Measurements from ENCODE around the gene CTSE.
"Not testable (repeated sequence)": the region's sequence is repeated elsewhere in the genome, so short reads cannot be mapped to it uniquely, and the experiment has no call there.

The CTSE gene

DNA sequence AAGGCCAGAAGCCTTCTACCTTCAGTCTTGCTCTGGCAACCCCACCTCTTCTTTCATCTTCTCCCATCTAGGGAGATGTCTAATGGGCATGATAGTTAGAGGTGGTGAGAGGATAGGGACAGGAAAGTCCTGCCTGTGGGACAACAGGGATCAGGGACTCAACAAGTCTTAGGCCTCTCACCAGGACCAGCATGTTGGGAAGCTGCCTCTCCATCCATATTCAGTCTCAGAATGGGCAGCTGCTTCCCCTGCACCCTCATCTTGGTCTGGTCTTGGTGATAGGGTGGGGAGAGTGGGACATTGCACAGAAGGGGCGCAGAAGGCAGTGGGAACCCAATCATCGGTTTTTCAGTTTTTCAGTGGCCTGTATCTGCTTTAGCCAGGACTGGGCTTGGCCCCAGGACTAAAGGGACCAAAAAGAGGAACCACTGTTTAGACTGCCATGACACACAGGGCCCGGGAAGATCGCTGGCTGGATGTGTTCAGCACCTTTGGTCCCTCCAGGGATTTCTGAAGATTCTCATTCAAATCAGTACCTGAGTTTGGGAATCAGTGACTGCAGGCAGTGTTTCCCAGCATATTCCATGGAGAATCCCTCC, 42.0 kb upstream of the CTSE start:
- H3K9me3 ChIP-seq, result no peaks in the 10 kb centered on the region
- no peak overlapping the region for H3K27ac ChIP-seq
- H3K4me1 ChIP-seq (ENCODE audit: control insufficient read depth in 1 of 2, insufficient read depth in 1 of 2, low read depth in 1 of 2, low read length in 1 of 2), result peaks cover 0 to 7% of the 10 kb centered on the region in 2 experiments
- no peaks in the 10 kb centered on the region for H3K36me3 ChIP-seq
- H3K4me3 ChIP-seq (ENCODE audit: low read depth in 1 of 2, low read length in 1 of 2), result no peak overlapping the region
- peaks cover 4% of the 10 kb centered on the region for H3K27me3 ChIP-seq
- TF ChIP-seq, protein P1, sequence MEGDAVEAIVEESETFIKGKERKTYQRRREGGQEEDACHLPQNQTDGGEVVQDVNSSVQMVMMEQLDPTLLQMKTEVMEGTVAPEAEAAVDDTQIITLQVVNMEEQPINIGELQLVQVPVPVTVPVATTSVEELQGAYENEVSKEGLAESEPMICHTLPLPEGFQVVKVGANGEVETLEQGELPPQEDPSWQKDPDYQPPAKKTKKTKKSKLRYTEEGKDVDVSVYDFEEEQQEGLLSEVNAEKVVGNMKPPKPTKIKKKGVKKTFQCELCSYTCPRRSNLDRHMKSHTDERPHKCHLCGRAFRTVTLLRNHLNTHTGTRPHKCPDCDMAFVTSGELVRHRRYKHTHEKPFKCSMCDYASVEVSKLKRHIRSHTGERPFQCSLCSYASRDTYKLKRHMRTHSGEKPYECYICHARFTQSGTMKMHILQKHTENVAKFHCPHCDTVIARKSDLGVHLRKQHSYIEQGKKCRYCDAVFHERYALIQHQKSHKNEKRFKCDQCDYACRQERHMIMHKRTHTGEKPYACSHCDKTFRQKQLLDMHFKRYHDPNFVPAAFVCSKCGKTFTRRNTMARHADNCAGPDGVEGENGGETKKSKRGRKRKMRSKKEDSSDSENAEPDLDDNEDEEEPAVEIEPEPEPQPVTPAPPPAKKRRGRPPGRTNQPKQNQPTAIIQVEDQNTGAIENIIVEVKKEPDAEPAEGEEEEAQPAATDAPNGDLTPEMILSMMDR (IDR thresholded peaks at IDR 0.05), result no peak

DNA sequence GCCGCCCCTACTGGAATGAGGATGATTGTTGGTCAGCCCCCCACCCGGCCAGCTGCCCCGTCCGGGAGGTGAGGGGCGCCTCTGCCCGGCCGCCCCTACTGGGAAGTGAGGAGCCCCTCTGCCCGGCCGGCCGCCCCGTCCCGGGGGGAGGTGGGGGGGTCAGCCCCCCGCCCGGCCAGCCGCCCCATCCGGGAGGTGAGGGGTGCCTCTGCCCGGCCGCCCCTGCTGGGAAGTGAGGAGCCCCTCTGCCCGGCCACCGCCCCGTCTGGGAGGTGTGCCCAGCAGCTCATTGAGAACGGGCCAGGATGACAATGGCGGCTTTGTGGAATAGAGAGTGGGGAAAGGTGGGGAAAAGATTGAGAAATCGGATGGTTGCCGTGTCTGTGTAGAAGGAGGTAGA, 40.8 kb upstream of the CTSE start:
- not testable (repeated sequence) for H3K9me3 ChIP-seq; H3K27ac ChIP-seq; H3K4me1 ChIP-seq (ENCODE audit: control insufficient read depth in 1 of 2, insufficient read depth in 1 of 2, low read depth in 1 of 2, low read length in 1 of 2); H3K4me3 ChIP-seq (ENCODE audit: low read depth in 1 of 2, low read length in 1 of 2); H3K27me3 ChIP-seq; H3K36me3 ChIP-seq

DNA sequence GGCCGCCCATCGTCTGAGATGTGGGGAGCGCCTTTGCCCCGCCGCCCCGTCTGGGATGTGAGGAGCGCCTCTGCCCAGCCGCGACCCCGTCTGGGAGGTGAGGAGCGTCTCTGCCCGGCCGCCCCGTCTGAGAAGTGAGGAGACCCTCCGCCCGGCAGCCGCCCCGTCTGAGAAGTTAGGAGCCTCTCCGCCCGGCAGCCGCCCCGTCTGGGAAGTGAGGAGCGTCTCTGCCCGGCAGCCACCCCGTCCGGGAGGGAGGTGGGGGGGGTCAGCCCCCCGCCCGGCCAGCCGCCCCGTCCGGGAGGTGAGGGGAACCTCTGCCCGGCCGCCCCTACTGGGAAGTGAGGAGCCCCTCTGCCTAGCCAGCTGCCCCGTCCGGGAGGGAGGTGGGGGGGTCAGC, 40.3 kb upstream of the CTSE start:
- not testable (repeated sequence) for H3K4me1 ChIP-seq (ENCODE audit: control insufficient read depth in 1 of 2, insufficient read depth in 1 of 2, low read depth in 1 of 2, low read length in 1 of 2); H3K9me3 ChIP-seq; H3K27me3 ChIP-seq; H3K27ac ChIP-seq; H3K4me3 ChIP-seq (ENCODE audit: low read depth in 1 of 2, low read length in 1 of 2); H3K36me3 ChIP-seq

DNA sequence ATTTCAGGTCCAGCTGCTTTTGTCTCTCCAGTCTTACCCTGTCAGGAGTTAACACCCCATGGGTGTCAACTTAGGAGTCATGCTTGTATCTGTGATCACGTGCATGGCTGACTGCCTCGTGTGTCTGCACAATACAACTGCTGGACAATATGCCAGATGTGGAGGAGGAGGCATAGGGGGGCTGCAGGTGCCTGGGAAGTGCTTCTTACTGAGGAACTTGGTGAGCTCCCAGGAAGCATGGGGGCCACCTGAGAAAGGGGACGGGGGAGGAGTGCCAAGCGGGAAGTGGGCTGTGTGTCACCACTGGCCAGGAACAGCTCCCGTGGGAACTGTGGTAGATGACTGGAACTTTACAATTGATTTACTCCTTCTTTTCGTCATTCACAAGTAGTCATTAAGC, 38.8 kb upstream of the CTSE start:
- H3K27ac ChIP-seq, result no peak overlapping the region
- no peak overlapping the region for H3K4me3 ChIP-seq (ENCODE audit: low read depth in 1 of 2, low read length in 1 of 2)
- TF ChIP-seq, protein P1 (IDR thresholded peaks at IDR 0.05), result no peak
- no peaks in the 10 kb centered on the region for H3K9me3 ChIP-seq
- no peaks in the 10 kb centered on the region for H3K27me3 ChIP-seq
- H3K4me1 ChIP-seq (ENCODE audit: control insufficient read depth in 1 of 2, insufficient read depth in 1 of 2, low read depth in 1 of 2, low read length in 1 of 2), result peaks cover 0 to under 1% of the 10 kb centered on the region in 2 experiments
- H3K36me3 ChIP-seq, result no peaks in the 10 kb centered on the region

DNA sequence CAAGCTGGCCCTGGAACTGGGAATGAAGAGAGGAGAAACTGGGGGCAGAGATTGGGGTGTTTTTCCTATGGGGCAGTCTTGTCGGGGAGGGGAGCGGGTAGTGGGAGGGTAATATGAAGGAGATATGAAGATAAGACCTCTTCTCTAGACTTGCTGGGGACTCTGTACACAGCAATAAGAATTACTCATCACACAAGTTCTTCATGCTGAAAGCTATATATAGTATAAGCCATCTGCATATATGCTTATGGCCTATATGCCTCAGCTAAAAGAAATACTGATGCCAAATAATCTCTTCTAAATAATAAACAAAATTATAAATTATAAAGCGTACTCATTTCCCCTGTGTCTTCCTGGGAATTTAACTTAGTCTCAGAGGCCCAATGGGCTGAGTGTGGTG, 37.1 kb upstream of the CTSE start:
- H3K36me3 ChIP-seq, result no peaks in the 10 kb centered on the region
- TF ChIP-seq, protein P1 (IDR thresholded peaks at IDR 0.05), result no peak

DNA sequence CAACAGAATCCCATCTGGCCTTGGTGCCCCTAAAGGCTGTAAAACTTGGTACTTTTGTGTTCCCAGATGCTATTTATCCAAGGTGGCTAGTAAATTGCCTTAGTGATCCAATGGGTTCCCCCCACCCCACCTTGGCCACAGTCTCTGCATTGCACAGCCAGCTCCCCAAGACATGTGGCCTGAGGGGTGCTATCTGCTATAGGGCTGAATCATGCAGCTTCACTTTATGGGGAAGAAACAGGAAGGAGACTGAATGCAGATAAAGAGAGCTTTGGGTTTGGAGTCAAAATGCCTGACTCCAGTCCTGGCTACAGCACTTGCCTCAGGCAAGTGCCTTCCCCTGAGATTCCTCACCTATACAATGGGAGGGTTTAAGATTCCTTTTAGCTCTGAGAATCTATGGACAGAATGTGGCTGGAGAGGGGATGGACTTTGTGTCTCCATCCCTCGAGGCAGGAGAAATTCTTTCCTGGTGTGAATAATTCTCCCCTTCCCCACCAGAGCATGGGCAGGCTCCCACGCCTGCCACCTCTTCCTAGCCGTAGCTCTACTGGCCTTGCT, 35.7 kb upstream of the CTSE start:
- TF ChIP-seq, protein P1 (IDR thresholded peaks at IDR 0.05), result no peak
- no peaks in the 10 kb centered on the region for H3K4me1 ChIP-seq (ENCODE audit: control insufficient read depth in 1 of 2, insufficient read depth in 1 of 2, low read depth in 1 of 2, low read length in 1 of 2)
- no peaks in the 10 kb centered on the region for H3K27me3 ChIP-seq
- H3K9me3 ChIP-seq, result no peaks in the 10 kb centered on the region
- no peaks in the 10 kb centered on the region for H3K36me3 ChIP-seq
- H3K4me3 ChIP-seq (ENCODE audit: low read depth in 1 of 2, low read length in 1 of 2), result no peak overlapping the region
- H3K27ac ChIP-seq, result no peak overlapping the region

More for the DNA sequence above, 37.1 kb upstream of the CTSE start:
- Histone ChIP-seq H3K9me3 (no peaks in the 10 kb centered on the region), H3K27me3 (no peaks in the 10 kb centered on the region), H3K4me3 (ENCODE audit: low read depth in 1 of 2, low read length in 1 of 2) (no peak overlapping the region), H3K27ac (no peak overlapping the region), H3K4me1 (ENCODE audit: control insufficient read depth in 1 of 2, insufficient read depth in 1 of 2, low read depth in 1 of 2, low read length in 1 of 2) (no peaks in the 10 kb centered on the region)
